H1 (cell line): ENCODE measurements around the gene ABHD12. TPM values are rescaled to one million over a fixed set of nuclear protein-coding genes. Genes with fewer than 3 reads are reported as not detected.

Experiments used
- CTCF ChIA-PET: fragments of 300-600 bp; sonication (Branson Sonifier 250); formaldehyde crosslinking; loops from one replicate; lab custom pipeline; 2021; ENCODE audit not compliant: partially characterized antibody; lab: Charles Lee
- POLR2A ChIA-PET: fragments of 300-600 bp; sonication (Branson Sonifier 250); formaldehyde crosslinking; loops from one replicate; lab custom pipeline; 2021; ENCODE audit warnings: inconsistent platforms; ENCODE audit not compliant: partially characterized antibody; lab: Charles Lee
- DNase-seq, 2 experiments: peaks; one replicate each; pipeline versions ENCODE4 v3.0.0 to v3.0.0-alpha.2; 2010 to 2022; ENCODE audit warnings: low spot score in 2 of 2, low read depth in 1 of 2, mixed read lengths in 1 of 2
- FAIRE-seq: peaks from 2 replicates; lab custom pipeline; 2011; peaks lifted over from hg19 to GRCh38; lab: Jason Lieb, UNC
- H2AFZ ChIP-seq: 2 replicates; pipeline ENCODE4 v1.8.1; 2012; ENCODE audit warnings: low read length, inconsistent platforms
- H2AK5ac ChIP-seq: 2 replicates; pipeline ENCODE4 v1.6.1; 2013; ENCODE audit warnings: low read depth, low read length
- H2BK120ac ChIP-seq: replicated peaks from 2 replicates; pipeline ENCODE3; 2013; ENCODE audit warnings: low read depth, low read length, inconsistent platforms
- H2BK12ac ChIP-seq: 2 replicates; pipeline ENCODE4 v1.6.1; 2013; ENCODE audit warnings: low read depth, low read length
- H2BK15ac ChIP-seq: 2 replicates; pipeline ENCODE4 v1.6.1; 2013; ENCODE audit warnings: low read length
- H2BK20ac ChIP-seq: 2 replicates; pipeline ENCODE4 v1.6.1; 2013; ENCODE audit warnings: low read length
- H2BK5ac ChIP-seq: 2 replicates; pipeline ENCODE4 v1.6.1; 2013; ENCODE audit warnings: low read depth, low read length
- H3K14ac ChIP-seq: 2 replicates; pipeline ENCODE4 v1.6.1; 2013; ENCODE audit warnings: inconsistent platforms; ENCODE audit not compliant: insufficient read length
- H3K18ac ChIP-seq: 2 replicates; pipeline ENCODE4 v1.6.1; 2013; ENCODE audit warnings: low read length; ENCODE audit errors: extremely low read depth
- H3K23ac ChIP-seq: 2 replicates; pipeline ENCODE4 v1.6.1; 2013; ENCODE audit warnings: inconsistent platforms; ENCODE audit not compliant: insufficient read length
- H3K23me2 ChIP-seq: 2 replicates; pipeline ENCODE4 v1.6.1; 2013; ENCODE audit warnings: low read depth, low read length
- H3K27ac ChIP-seq: 2 replicates; pipeline ENCODE4 v1.6.1; 2011; ENCODE audit warnings: low read depth, low read length, inconsistent platforms
- H3K27me3 ChIP-seq, 4 experiments: replicated peaks in 1 of 4; 1 replicate in 1 of 4; 2 replicates in 3 of 4; pipeline versions ENCODE4 v1.6.1 to v1.8.1; 2011 to 2013; ENCODE audit warnings: low read length in 3 of 4, mild to moderate bottlenecking in 3 of 4, inconsistent platforms in 2 of 4, mixed read lengths in 2 of 4, moderate library complexity in 1 of 4; ENCODE audit not compliant: control insufficient read depth in 3 of 4, insufficient read depth in 3 of 4; ENCODE audit errors: extremely low read depth in 1 of 4
- H3K36me3 ChIP-seq, 4 experiments: 2 replicates each; pipeline versions ENCODE4 v1.6.1 to v1.8.1; 2011 to 2013; ENCODE audit warnings: mild to moderate bottlenecking in 4 of 4, low read length in 3 of 4, moderate library complexity in 2 of 4, control low read depth in 1 of 4, inconsistent platforms in 1 of 4; ENCODE audit not compliant: insufficient read depth in 4 of 4, control insufficient read depth in 2 of 4
- H3K4ac ChIP-seq: replicated peaks from 2 replicates; pipeline ENCODE3; 2013; ENCODE audit warnings: low read length, low read depth, mixed read lengths, inconsistent platforms; ENCODE audit not compliant: insufficient read length
- H3K4me1 ChIP-seq, 4 experiments: replicated peaks in 1 of 4; 1 replicate in 1 of 4; 2 replicates in 3 of 4; pipeline versions ENCODE4 v1.6.1 to v1.8.1; 2011 to 2013; ENCODE audit warnings: low read length in 3 of 4, inconsistent platforms in 2 of 4, mixed read lengths in 1 of 4; ENCODE audit not compliant: insufficient read depth in 4 of 4, control insufficient read depth in 3 of 4
- H3K4me2 ChIP-seq, 2 experiments: 2 replicates each; pipeline versions ENCODE4 v1.6.1 to v1.8.1; 2011 to 2013; ENCODE audit warnings: low read depth in 2 of 2, low read length in 2 of 2, control low read depth in 1 of 2, inconsistent platforms in 1 of 2, mild to moderate bottlenecking in 1 of 2; ENCODE audit not compliant: insufficient read depth in 1 of 2
- H3K4me3 ChIP-seq, 4 experiments: fragments of 200-600, 300-600 bp in 1 of 4; sonication (generic), shearing (Covaris generic), sonication (Bioruptor Twin) in 1 of 4; 2 replicates each; pipeline versions ENCODE4 v1.5.1 to v1.8.1; 2011 to 2016; ENCODE audit warnings: low read length in 4 of 4, low read depth in 3 of 4, control low read depth in 2 of 4, inconsistent platforms in 2 of 4, mild to moderate bottlenecking in 2 of 4, mixed read lengths in 1 of 4, moderate library complexity in 1 of 4; ENCODE audit not compliant: insufficient read depth in 2 of 4; ENCODE audit errors: extremely low read depth in 1 of 4
- H3K56ac ChIP-seq: replicated peaks from 2 replicates; pipeline ENCODE3; 2013; ENCODE audit warnings: low read depth, mild to moderate bottlenecking, mixed read lengths, low read length, inconsistent platforms; ENCODE audit not compliant: insufficient read length
- H3K79me1 ChIP-seq: 2 replicates; pipeline ENCODE4 v1.6.1; 2013; ENCODE audit warnings: low read depth, low read length, control low read depth
- H3K79me2 ChIP-seq, 2 experiments: 2 replicates each; pipeline versions ENCODE4 v1.6.1 to v1.8.1; 2012 to 2013; ENCODE audit warnings: low read length in 2 of 2, mild to moderate bottlenecking in 2 of 2, inconsistent platforms in 1 of 2; ENCODE audit not compliant: insufficient read depth in 2 of 2, control insufficient read depth in 1 of 2
- H3K9ac ChIP-seq, 4 experiments: replicated peaks in 1 of 4; 1 replicate in 1 of 4; 2 replicates in 3 of 4; pipeline versions ENCODE4 v1.6.1 to v1.8.1; 2011 to 2013; ENCODE audit warnings: low read depth in 3 of 4, low read length in 3 of 4, control low read depth in 2 of 4, mild to moderate bottlenecking in 2 of 4, moderate library complexity in 2 of 4, inconsistent platforms in 1 of 4; ENCODE audit errors: extremely low read depth in 1 of 4
- H3K9me3 ChIP-seq, 2 experiments: 2 replicates each; pipeline versions ENCODE4 v1.6.1 to v1.8.1; 2012 to 2013; ENCODE audit warnings: mild to moderate bottlenecking in 2 of 2, moderate library complexity in 2 of 2, control low read depth in 1 of 2, inconsistent platforms in 1 of 2, low read depth in 1 of 2, low read length in 1 of 2, mixed read lengths in 1 of 2; ENCODE audit not compliant: insufficient read depth in 2 of 2
- H4K20me1 ChIP-seq, 2 experiments: replicated peaks in 1 of 2; 2 replicates each; pipeline versions ENCODE3 to v1.8.1; 2011 to 2013; ENCODE audit warnings: inconsistent platforms in 2 of 2, low read length in 2 of 2, mild to moderate bottlenecking in 1 of 2; ENCODE audit not compliant: insufficient read depth in 2 of 2, control insufficient read depth in 1 of 2
- H4K5ac ChIP-seq: 2 replicates; pipeline ENCODE4 v1.6.1; 2013; ENCODE audit warnings: low read length, low read depth, mixed read lengths, inconsistent platforms; ENCODE audit not compliant: insufficient read length
- H4K8ac ChIP-seq: 2 replicates; pipeline ENCODE4 v1.8.0; 2013; ENCODE audit warnings: mild to moderate bottlenecking, moderate library complexity, low read length, inconsistent platforms; ENCODE audit not compliant: insufficient read depth; ENCODE audit errors: extremely low read depth
- H4K91ac ChIP-seq: replicated peaks from 2 replicates; pipeline ENCODE3; 2013; ENCODE audit warnings: low read length, mixed read lengths, inconsistent platforms; ENCODE audit not compliant: insufficient read length
- CBX5 ChIP-seq: fragments of 300-800, 300-1000 bp; sonication (generic); IDR thresholded peaks from 2 replicates; pipeline ENCODE4 v1.7.1; 2016; ENCODE audit warnings: antibody characterized with exemption, low read length, low read depth
- CREB1 ChIP-seq: IDR thresholded peaks from 2 replicates; pipeline ENCODE4 v1.6.1; 2012; ENCODE audit warnings: inconsistent platforms
- EP300 ChIP-seq, 2 experiments: IDR thresholded peaks; 1 replicate in 1 of 2; 2 replicates in 1 of 2; pipeline ENCODE4 v1.6.1; 2011 to 2012; ENCODE audit warnings: low read depth in 2 of 2, low read length in 2 of 2, mild to moderate bottlenecking in 2 of 2, borderline replicate concordance in 1 of 2, inconsistent platforms in 1 of 2, moderate library complexity in 1 of 2
- EZH2 ChIP-seq: fragments of 200-600 bp; sonication (generic); IDR thresholded peaks from 2 replicates; pipeline ENCODE4 v1.7.1; 2012; ENCODE audit warnings: low read depth, mild to moderate bottlenecking, moderate library complexity, low read length, inconsistent platforms; ENCODE audit not compliant: severe bottlenecking
- MAFK ChIP-seq: IDR thresholded peaks from 2 replicates; pipeline ENCODE4 v1.6.1; 2012; ENCODE audit warnings: low read depth, mild to moderate bottlenecking, improper control_type of control experiment, low read length
- POLR2AphosphoS5 ChIP-seq: IDR thresholded peaks from 2 replicates; pipeline ENCODE4 v1.6.1; 2011; ENCODE audit warnings: low read depth, low read length
- RAD21 ChIP-seq, 2 experiments: IDR thresholded peaks in 1 of 2; conservative IDR thresholded peaks in 1 of 2; 2 replicates each; pipeline ENCODE4 v1.6.1; 2011; ENCODE audit warnings: low read depth in 2 of 2, low read length in 2 of 2, improper control_type of control experiment in 1 of 2, inconsistent platforms in 1 of 2, mild to moderate bottlenecking in 1 of 2, moderate library complexity in 1 of 2
- TEAD4 ChIP-seq: IDR thresholded peaks from 2 replicates; pipeline ENCODE4 v1.6.1; 2012; ENCODE audit warnings: low read depth, low read length, inconsistent platforms, mixed read lengths
- ZNF274 ChIP-seq: IDR thresholded peaks from 2 replicates; pipeline ENCODE4 v1.7.0; 2012; ENCODE audit warnings: low read length, borderline replicate concordance; ENCODE audit errors: extremely low read depth
- WGBS, 2 experiments: shearing (Covaris generic) in 1 of 2; methylation state at CpG; one replicate each; pipeline versions ENCODE4 v1.1.6 to v1.1.7; 2013 to 2015; ENCODE audit warnings: low lambda C conversion rate in 2 of 2, mixed read lengths in 2 of 2, inconsistent platforms in 1 of 2, low coverage in 1 of 2, missing lambda C conversion rate in 1 of 2; ENCODE audit not compliant: insufficient replicate concordance in 2 of 2, insufficient coverage in 1 of 2, insufficient read length in 1 of 2; ENCODE audit errors: extremely low coverage in 1 of 2, missing lambda C conversion rate in 1 of 2; 5-methylcytosine and 5-hydroxymethylcytosine counted together
- polyA plus RNA-seq, 7 experiments: library from polyadenylated mRNA; depleted of rRNA in 3 of 7; stranded (reverse) in 5 of 7; unstranded in 2 of 7; fragments of >200 nt in 5 of 7; fragments of 200-250 nt in 2 of 7; gene quantifications; 1 replicate in 5 of 7; 2 replicates in 1 of 7; 4 replicates in 1 of 7; pipeline versions ENCODE4 v1.2.1 to v1.2.3, GENCODE V29; 2011 to 2013; ENCODE audit warnings: missing spikeins in 2 of 7, mixed read lengths in 2 of 7
- total RNA-seq: library from RNA; stranded (reverse); fragmentation: NEBNext Ultra II Directional; extraction: Animal tissue kit (Norgen Biotek cat#: 25700); gene quantifications from 2 replicates; pipeline ENCODE4 v1.2.1, GENCODE V29; 2021
- TF ChIP-seq, protein P1 (sequence below): IDR thresholded peaks from 2 replicates; pipeline ENCODE4 v1.6.1; 2012; ENCODE audit warnings: inconsistent platforms

Gene ABHD12
- total and polyA plus RNA-seq, 2 of the 8 experiments (the other 6 are each of a cell fraction or from before 2014, with no cell fraction given) = 31.3 to 59.5 TPM

DNA sequence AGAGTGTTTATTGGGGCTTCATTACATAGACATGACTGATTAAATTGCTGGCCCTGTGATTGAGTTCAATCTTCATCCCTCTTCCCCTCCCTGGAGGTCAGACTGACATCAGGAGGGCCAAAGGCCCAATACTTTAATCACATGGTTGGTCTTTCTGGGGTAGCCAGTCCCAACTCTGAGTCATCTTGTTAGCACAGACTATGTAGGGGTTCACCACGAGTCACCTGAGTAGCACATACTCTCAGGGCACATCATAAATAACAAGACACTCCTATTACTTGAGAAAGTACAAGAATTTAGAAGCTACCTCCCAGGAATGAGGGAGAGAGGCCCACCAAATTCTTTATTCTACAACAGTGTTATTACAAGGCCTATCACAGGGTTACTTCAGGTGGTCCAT is 28.1 kb upstream of the ABHD12 start:
- Histone ChIP-seq H3K79me2 (peaks cover 0 to 10% of the 10 kb centered on the region in 2 experiments; a peak in 1 of 4 replicates), H3K4me3 (no peak overlapping the region), H2AK5ac (no peak overlapping the region), H2BK12ac (no peak overlapping the region), H4K91ac (no peak overlapping the region), H3K4me1 (no peaks in the 10 kb centered on the region), H3K56ac (no peak overlapping the region), H3K4me2 (no peak overlapping the region), H3K79me1 (peaks cover 2% of the 10 kb centered on the region; the same call in 1 of the 2 replicates), H2BK120ac (no peak overlapping the region), H2AFZ (no peak overlapping the region), H3K27me3 (peaks cover 0 to 1% (median 0%) of the 10 kb centered on the region in 4 experiments; a peak in 1 of 7 replicates), H3K18ac (no peak overlapping the region), H3K9ac (no peak overlapping the region), H3K36me3 (peaks cover 18 to 73% (median 52%) of the 10 kb centered on the region in 4 experiments), H4K8ac (no peak overlapping the region), H2BK5ac (no peak overlapping the region), H4K20me1 (peaks cover 4 to 8% of the 10 kb centered on the region in 2 experiments), H3K27ac (no peak overlapping the region), H3K4ac (no peak overlapping the region), H3K9me3 (no peaks in the 10 kb centered on the region), H3K23ac (no peak overlapping the region), H2BK15ac (no peak overlapping the region), H3K14ac (no peak overlapping the region), H4K5ac (no peak overlapping the region), H2BK20ac (no peak overlapping the region), H3K23me2 (no peaks in the 10 kb centered on the region; the same call in 1 of the 2 replicates)
- ChIA-PET CTCF (interaction anchor here (0.9 to 1.7 kb wide), 3 partner anchors 19 to 51 kb away, joined by 3 to 5 read pairs (median 4); no protein-coding TSS in a partner anchor), POLR2A (interaction anchor here (0.8 to 6.6 kb wide), 3 partner anchors 10 to 19 kb away, joined by 3 to 42 read pairs (median 4); partner anchors contain the start of gene GINS1)
- FAIRE-seq (no peak), DNase-seq (no peak)
- 94% methylated on average over 1 of the region's 1 CpG; no CpG with 5 or more reads in 1 of the 2 experiments for WGBS, 2 experiments
- TF ChIP-seq ZNF274 (no peak), MAFK (no peak), TEAD4 (no peak), RAD21 (IDR thresholded peaks at IDR 0.05 in 1 of 2, conservative IDR thresholded peaks at IDR 0.05 in 1 of 2; ENCODE audit: low read depth in 2 of 2, low read length in 2 of 2) (no peak), CREB1 (no peak), POLR2AphosphoS5 (no peak), CBX5 (no peak), EP300 (IDR thresholded peaks at IDR 0.05; ENCODE audit: borderline replicate concordance in 1 of 2, low read depth in 2 of 2, low read length in 2 of 2) (no peak), EZH2 (no peak)
- TF ChIP-seq, protein P1, sequence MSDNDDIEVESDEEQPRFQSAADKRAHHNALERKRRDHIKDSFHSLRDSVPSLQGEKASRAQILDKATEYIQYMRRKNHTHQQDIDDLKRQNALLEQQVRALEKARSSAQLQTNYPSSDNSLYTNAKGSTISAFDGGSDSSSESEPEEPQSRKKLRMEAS = no peak
